Gastroesophageal sphincter (tissue), 3 donors: ENCODE measurements around the gene ZC3HAV1.

Experiments used
- POLR2A ChIP-seq, 2 donors: fragments of 450-650 bp; IDR thresholded peaks; one replicate each; pipeline ENCODE4 v1.6.1; 2017; ENCODE audit warnings: antibody characterized with exemption in 2 of 2, mild to moderate bottlenecking in 2 of 2, moderate library complexity in 1 of 2
- TF ChIP-seq, protein P1 (sequence below), 4 experiments: fragments of 200-600 bp in 2 of 4; fragments of 450-650 bp in 2 of 4; sonication (generic) in 1 of 4; IDR thresholded peaks; one replicate each; pipeline ENCODE4 v1.5.1; 2017 to 2019; ENCODE audit warnings: antibody characterized with exemption in 4 of 4, mild to moderate bottlenecking in 2 of 4, moderate library complexity in 2 of 4

- no peak for TF ChIP-seq POLR2A (IDR thresholded peaks at IDR 0.05)
- TF ChIP-seq, protein P1, sequence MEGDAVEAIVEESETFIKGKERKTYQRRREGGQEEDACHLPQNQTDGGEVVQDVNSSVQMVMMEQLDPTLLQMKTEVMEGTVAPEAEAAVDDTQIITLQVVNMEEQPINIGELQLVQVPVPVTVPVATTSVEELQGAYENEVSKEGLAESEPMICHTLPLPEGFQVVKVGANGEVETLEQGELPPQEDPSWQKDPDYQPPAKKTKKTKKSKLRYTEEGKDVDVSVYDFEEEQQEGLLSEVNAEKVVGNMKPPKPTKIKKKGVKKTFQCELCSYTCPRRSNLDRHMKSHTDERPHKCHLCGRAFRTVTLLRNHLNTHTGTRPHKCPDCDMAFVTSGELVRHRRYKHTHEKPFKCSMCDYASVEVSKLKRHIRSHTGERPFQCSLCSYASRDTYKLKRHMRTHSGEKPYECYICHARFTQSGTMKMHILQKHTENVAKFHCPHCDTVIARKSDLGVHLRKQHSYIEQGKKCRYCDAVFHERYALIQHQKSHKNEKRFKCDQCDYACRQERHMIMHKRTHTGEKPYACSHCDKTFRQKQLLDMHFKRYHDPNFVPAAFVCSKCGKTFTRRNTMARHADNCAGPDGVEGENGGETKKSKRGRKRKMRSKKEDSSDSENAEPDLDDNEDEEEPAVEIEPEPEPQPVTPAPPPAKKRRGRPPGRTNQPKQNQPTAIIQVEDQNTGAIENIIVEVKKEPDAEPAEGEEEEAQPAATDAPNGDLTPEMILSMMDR (IDR thresholded peaks at IDR 0.05): no peak
Observed at GRCh38 chr7:139046143-139046542, 63.4 kb downstream of the ZC3HAV1 start.
